ENCODE measurements around the gene DSN1.
A peak's percentile ranks its signal among the peaks of the same experiment; 100 is the strongest.
"Not testable (repeated sequence)": the region's sequence is repeated elsewhere in the genome, so short reads cannot be mapped to it uniquely, and the experiment has no call there.

The DSN1 gene

DNA sequence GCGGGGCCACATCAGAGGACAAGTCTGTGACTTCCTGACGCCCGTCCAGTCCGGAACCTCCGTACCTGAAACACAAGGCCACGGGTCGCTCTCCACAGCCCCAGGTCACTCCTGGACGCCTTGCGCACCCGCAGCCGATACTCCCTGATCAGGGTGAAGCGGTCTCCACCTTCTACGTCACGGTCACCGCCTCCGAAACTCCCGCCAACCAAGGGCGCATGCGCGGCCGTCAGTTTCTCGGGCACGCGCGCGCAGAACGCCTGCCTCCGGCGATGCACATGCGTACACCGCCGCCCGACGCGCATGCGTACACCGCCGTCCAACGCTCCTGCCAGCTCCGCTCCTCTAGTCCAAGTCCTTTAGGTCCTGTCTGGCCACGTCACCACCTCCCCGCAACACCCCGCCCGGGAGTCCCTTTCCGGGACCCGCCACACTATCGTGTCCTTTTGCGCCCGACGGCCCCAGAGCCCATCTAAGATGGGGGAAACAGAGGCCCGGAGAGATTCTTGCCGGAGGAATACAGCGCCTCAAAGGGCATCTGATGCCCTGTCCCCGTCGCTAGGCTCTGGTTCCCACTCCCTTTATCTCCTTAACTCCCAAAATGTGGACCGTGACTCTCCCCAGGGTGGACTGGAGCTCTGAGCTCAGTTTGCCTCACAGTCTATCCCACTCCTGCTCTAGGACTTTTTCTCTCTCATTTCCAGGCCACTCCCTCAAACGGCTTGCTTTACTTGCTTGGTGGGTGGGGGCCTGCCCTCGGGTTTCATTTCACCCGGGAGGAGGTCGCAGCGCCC is at the start of gene DSN1:
DSN1 (minus strand) TSS at position 167 of the 794 bp plus-strand sequence. CDS start 2,305 bp downstream, outside the sequence.
- in situ Hi-C loops (cut with MboI; ENCODE audit: low pct_unique_long_range_greater_than_20kb, low sequenced_read_pairs) = no loop called here
- peak; percentile 98 for DNase-seq

DNA sequence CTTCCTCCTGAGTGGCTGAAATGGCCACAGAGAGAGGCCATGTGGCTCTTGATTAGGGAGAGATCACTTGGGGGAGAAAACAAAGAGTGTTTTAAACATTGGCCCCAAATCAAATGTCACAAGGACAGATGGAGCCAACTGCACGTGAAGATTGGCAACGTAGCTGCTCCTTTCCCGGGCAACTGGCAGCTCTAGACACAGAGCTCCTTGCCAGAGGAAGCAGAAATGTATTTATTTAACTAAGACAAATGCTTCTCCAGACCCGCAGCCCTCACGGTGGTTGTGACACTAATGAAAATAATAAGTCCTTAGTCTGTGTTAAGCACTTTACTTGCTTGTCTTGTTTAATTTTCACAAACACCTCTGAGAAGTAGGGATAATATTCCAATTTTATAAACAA is 49.6 kb upstream of the DSN1 start:
- in situ Hi-C loops (cut with MboI; ENCODE audit: low pct_unique_long_range_greater_than_20kb, low sequenced_read_pairs) = no loop called here
- DNase-seq = no peak

- in situ Hi-C loops (cut with MboI; ENCODE audit: low pct_unique_long_range_greater_than_20kb, low sequenced_read_pairs) = no loop called here
- DNase-seq = no peak
Observed at GRCh38 chr20:36821964-36822437, 48.4 kb upstream of the DSN1 start.

- in situ Hi-C loops (cut with MboI; ENCODE audit: low pct_unique_long_range_greater_than_20kb, low sequenced_read_pairs) = no loop called here
- no peak for DNase-seq
Observed at GRCh38 chr20:36820928-36821327, 47.4 kb upstream of the DSN1 start.

DNA sequence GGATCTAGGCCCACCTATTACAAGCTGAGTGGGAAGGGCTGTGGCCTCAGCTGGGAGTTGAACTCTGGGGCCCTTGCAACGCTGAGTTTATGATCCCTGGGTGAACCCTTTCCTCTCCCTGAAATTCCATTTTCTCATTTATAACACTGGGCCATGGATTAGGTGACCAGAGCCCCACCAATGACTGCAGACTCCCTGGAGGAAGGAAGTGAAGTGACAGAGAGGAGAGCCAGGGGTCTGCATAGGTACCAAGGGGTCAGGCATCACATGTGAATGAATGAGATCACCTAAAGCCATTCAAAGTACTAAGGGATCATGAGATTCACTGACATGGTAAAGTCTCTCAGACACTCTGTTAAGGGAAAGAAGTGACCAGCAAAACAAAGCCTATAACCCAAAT is 46.5 kb upstream of the DSN1 start:
- no peak for DNase-seq
- in situ Hi-C loops (cut with MboI; ENCODE audit: low pct_unique_long_range_greater_than_20kb, low sequenced_read_pairs) = no loop called here

GRCh38 chr20:36819659-36820058 is 46.1 kb upstream of the DSN1 start:
- in situ Hi-C loops (cut with MboI; ENCODE audit: low pct_unique_long_range_greater_than_20kb, low sequenced_read_pairs) = no loop called here
- DNase-seq = no peak

DNA sequence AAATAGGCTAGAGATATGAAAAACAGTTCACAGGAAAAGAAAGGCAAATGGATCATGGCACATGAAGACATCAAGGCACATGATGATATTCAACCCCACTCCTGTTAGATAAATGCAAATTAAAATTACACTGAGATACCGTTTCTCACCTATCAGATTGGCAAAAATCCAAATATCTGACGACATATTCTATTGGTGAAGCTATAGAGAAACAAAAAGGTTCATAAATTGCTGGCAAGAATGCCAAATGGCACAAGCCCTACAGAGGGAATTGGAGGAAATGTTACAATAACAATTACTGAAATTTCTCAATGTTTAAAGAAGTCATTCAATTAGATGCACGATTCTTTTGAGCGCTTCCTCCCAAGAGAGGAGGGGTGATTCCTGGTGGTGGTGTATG is 45.3 kb upstream of the DSN1 start:
- DNase-seq = no peak
- in situ Hi-C loops (cut with MboI; ENCODE audit: low pct_unique_long_range_greater_than_20kb, low sequenced_read_pairs) = no loop called here

DNA sequence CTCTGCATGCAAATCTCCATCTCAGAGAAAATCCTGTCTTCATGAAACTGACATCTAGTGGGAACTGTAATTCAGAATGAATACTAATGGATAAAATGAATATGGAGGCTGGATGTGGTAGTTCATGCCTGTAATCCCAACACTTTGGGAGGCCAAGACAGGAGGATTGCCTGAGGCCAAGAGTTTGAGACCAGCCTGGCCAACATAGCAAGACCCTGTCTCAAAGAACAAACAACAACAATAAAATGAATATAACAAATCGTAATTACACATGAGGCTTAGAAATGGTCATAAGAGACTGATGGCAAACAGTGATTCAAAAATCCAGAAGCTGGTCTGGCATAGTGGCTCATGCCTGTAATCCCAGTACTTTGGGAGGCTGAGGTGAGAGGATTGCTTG is 44.6 kb upstream of the DSN1 start:
- in situ Hi-C loops (cut with MboI; ENCODE audit: low pct_unique_long_range_greater_than_20kb, low sequenced_read_pairs) = no loop called here
- no peak for DNase-seq

DNA sequence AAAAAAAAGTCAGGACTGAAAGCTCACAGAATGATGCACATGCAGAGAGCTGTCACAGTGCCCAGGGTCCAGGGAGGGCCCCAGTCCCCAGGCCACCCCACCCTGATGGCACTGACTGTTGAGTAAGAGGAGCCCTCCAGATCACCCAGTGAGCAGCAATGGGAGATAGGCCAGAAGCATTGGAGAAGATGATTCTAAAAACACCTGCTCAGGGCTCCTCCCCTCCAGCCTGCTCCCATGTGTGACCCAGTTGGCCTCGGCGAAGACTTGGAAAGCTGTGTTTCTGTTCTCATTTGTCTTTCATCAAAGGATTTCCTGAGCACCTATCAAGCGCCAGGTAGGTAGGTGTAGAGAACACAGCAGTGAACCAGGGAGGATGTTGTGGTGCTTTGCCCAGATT is 43.9 kb upstream of the DSN1 start:
- in situ Hi-C loops (cut with MboI; ENCODE audit: low pct_unique_long_range_greater_than_20kb, low sequenced_read_pairs) = no loop called here
- no peak for DNase-seq

DNA sequence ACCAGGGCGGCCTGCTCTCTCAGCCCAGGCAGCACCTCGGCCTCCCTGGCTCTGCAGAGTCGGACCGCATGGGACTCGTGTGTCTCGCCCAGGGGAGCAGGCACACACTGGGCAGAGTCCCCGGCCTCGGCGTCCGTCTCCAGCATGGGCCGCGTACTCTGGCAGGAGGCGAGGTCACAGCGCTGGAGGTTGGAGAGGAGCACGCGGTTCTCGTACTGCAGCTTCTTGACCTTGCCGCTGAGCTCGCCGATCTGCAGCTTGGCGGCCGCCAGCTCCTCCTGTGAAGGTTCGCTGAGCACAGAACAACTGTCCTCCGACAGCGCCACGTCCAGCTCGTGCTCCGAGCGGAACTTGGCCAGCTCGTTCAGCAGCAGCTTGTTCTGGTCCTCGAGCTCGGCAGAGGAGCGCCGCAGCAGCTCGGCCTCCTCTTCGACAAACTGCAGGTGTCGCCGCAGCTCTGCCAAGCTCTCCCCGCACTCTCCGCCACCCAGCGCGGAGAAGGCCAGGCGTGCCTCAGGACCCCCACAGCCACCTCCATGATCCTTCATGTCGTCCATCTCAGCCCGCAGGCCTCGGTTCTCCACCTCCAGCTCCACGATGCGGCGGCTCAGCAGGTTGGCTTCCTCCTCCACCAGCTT is 42.0 kb upstream of the DSN1 start:
- in situ Hi-C loops (cut with MboI; ENCODE audit: low pct_unique_long_range_greater_than_20kb, low sequenced_read_pairs) = no loop called here
- no peak for DNase-seq

GRCh38 chr20:36812594-36813463 is 39.3 kb upstream of the DSN1 start:
- in situ Hi-C loops (cut with MboI; ENCODE audit: low pct_unique_long_range_greater_than_20kb, low sequenced_read_pairs) = no loop called here
- no peak for DNase-seq

DNA sequence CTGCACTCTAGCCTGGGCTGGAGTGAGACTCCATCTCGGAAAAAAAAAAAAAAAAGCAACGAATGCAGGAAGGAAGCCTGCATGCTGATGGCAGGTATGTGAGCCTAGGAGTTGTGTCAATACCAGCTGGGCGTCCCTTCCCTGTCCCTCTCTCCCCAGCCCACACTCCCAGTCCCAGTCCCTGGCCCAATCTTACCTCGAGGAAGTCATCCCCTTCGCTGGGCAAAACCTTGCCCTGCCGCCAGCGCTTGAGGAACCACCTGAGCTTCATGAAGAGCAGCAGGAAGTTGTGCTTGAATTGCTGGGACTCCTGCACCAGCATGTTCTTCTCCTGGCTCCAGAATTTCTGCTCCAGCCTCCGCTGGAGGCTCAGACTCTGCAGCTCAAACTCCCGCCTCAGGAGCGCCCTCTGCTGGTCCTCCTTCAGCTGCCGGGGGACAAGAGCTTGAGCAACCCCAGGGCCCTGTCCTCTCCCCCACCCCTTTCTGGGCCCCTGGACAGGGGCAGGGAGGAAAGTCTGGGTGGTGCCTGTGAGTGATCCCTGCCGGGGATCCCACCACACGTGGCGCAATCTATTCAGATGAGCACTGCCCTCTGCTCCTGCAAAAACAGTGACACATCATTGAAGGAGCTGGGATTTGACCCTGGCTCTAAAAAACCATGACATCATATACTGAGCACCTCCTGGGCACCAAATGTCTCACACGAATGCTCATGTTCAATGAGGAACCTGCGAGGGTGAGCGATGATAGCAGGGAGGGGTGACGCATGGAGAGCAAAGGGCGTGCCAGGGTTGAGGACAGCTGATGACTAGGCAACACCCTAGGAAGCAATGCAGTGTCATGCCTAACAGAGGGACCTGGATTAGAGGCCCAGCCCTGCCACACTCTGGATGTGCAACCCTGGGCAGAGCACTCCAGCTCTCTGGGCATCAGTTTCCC is 35.0 kb upstream of the DSN1 start:
- in situ Hi-C loops (cut with MboI; ENCODE audit: low pct_unique_long_range_greater_than_20kb, low sequenced_read_pairs) = no loop called here
- DNase-seq = peak; percentile 69

DNA sequence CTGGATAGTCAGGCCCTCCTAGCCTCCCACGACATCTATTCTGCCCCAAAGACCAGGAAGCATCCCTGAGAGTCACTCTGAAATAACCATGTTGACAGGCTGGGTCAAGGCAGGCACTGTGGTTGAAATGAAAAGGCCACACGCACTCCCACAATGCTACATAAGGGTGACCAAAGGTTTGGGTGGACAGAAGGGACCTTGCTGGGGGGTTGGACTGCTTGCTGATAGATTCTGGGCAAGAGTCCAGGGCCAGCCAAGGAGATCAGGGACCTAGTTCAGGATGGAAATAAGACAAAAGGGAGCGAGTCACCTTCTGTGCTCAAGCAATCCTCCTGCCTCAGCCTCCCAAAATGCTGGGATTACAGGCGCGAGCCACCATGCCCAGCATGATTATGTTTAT is 32.5 kb upstream of the DSN1 start:
- in situ Hi-C loops (cut with MboI; ENCODE audit: low pct_unique_long_range_greater_than_20kb, low sequenced_read_pairs) = no loop called here
- DNase-seq = no peak

DNA sequence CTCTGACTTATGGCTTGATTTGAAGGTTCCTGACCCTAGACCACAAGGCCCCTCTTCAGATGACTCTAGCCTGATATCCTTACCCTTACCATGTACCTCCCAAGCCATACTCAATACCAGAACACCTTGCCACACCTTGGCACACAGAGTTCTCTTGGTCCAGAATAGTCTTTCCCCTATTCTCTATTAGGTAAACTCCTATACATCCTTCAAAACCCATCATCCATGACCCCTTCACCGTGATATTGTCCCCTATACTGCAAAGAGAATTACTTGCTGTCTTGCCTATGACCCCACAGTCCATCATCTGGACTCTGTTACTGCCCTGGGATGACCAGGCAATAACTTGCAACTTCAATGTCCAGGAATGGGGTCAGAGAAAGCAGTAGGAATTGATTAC is 31.8 kb upstream of the DSN1 start:
- no peak for DNase-seq
- in situ Hi-C loops (cut with MboI; ENCODE audit: low pct_unique_long_range_greater_than_20kb, low sequenced_read_pairs) = no loop called here

GRCh38 chr20:36804425-36804824 is 30.9 kb upstream of the DSN1 start:
- DNase-seq = no peak
- in situ Hi-C loops (cut with MboI; ENCODE audit: low pct_unique_long_range_greater_than_20kb, low sequenced_read_pairs) = no loop called here

GRCh38 chr20:36802326-36803222 is 29.0 kb upstream of the DSN1 start:
- in situ Hi-C loops (cut with MboI; ENCODE audit: low pct_unique_long_range_greater_than_20kb, low sequenced_read_pairs) = no loop called here
- DNase-seq = no peak

DNA sequence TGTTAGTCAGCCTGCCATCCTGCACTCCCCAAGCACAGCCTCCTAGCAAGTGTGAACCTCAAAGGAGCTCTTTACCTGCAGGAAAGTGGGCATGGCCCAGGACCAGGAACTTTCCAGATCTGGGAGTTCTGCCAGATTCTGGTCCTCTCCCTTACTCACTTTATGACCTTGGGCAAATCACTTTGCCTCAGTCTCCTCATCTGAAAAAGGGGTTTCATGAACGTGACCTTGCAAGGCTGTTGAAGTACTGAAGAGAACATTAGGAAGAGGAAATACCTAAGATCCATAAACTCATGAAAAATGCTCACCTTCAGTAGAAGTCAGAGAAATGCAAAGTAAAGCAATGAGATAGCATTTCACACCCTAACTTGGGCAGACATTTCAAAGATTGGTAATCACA is 26.8 kb upstream of the DSN1 start:
- in situ Hi-C loops (cut with MboI; ENCODE audit: low pct_unique_long_range_greater_than_20kb, low sequenced_read_pairs) = no loop called here
- DNase-seq = no peak

GRCh38 chr20:36799313-36799712 is 25.8 kb upstream of the DSN1 start:
- in situ Hi-C loops (cut with MboI; ENCODE audit: low pct_unique_long_range_greater_than_20kb, low sequenced_read_pairs) = not testable (repeated sequence)

More at GRCh38 chr20:36799313-36799712, 25.8 kb upstream of the DSN1 start:
- not testable (repeated sequence) for DNase-seq
